ENCODE results near the gene OTC. TPM values are rescaled to one million over a fixed set of nuclear protein-coding genes. Genes with fewer than 3 reads are reported as not detected.

Gene OTC
- total RNA-seq, 1 experiment from 2014 or later = not detected

DNA sequence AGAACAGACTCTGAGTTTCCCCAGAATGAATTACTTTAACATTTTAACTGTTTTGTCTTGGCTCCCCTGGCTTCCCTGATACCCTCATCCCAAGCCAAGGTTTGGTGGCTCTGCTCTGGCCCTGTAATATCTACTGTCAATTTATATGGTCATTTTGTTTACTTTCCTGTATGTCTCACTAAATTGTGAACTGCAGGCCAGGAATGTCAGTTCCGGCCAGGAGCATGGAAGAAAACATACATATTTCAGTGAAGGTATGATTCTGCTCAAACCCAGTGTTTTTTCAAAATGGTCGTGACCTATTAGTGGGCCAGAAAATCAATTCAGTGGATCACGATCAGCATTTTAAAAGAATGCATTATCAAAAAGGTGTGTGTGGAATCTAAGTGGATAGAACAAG, 26.3 kb upstream of the OTC start:
- Histone ChIP-seq H3K36me3 (ENCODE audit: control insufficient read depth in 1 of 2, insufficient read depth in 2 of 2, low read length in 2 of 2) (no peaks in the 10 kb centered on the region), H3K27ac (ENCODE audit: low read depth, low read length) (peak overlapping the region; percentile 69; the same call in 1 of the 2 replicates), H3K9me2 (ENCODE audit: insufficient read depth) (no peaks in the 10 kb centered on the region), H3K9ac (ENCODE audit: low read length) (peak overlapping the region; percentile 65), H3K27me3 (ENCODE audit: insufficient read depth, low read length) (no peaks in the 10 kb centered on the region), H2AFZ (ENCODE audit: low read depth, low read length, poor library complexity, severe bottlenecking) (no peak overlapping the region), H3K9me3 (ENCODE audit: control insufficient read depth in 1 of 2, insufficient read depth in 1 of 2, low read depth in 1 of 2, low read length in 2 of 2) (no peaks in the 10 kb centered on the region), H3K4me1 (ENCODE audit: control insufficient read depth in 1 of 2, insufficient read depth in 2 of 2, low read length in 2 of 2) (peaks cover 0 to 10% of the 10 kb centered on the region in 2 experiments; a peak in 2 of 4 replicates), H3K79me2 (ENCODE audit: insufficient read depth, low read length) (peaks cover 9% of the 10 kb centered on the region; the same call in 1 of the 2 replicates), H3K4me3 (replicated peaks in 1 of 2; ENCODE audit: low read depth in 1 of 2, low read length in 2 of 2) (peak overlapping the region; percentile 60 to 67), H3K4me2 (ENCODE audit: low read length) (peak overlapping the region; percentile 76), H4K20me1 (ENCODE audit: insufficient read depth) (no peaks in the 10 kb centered on the region)
- no peak for TF ChIP-seq JUND (IDR thresholded peaks at IDR 0.05)
- no peak for TF ChIP-seq EGR1 (IDR thresholded peaks at IDR 0.05; ENCODE audit: low read depth)
- TF ChIP-seq, protein P1, sequence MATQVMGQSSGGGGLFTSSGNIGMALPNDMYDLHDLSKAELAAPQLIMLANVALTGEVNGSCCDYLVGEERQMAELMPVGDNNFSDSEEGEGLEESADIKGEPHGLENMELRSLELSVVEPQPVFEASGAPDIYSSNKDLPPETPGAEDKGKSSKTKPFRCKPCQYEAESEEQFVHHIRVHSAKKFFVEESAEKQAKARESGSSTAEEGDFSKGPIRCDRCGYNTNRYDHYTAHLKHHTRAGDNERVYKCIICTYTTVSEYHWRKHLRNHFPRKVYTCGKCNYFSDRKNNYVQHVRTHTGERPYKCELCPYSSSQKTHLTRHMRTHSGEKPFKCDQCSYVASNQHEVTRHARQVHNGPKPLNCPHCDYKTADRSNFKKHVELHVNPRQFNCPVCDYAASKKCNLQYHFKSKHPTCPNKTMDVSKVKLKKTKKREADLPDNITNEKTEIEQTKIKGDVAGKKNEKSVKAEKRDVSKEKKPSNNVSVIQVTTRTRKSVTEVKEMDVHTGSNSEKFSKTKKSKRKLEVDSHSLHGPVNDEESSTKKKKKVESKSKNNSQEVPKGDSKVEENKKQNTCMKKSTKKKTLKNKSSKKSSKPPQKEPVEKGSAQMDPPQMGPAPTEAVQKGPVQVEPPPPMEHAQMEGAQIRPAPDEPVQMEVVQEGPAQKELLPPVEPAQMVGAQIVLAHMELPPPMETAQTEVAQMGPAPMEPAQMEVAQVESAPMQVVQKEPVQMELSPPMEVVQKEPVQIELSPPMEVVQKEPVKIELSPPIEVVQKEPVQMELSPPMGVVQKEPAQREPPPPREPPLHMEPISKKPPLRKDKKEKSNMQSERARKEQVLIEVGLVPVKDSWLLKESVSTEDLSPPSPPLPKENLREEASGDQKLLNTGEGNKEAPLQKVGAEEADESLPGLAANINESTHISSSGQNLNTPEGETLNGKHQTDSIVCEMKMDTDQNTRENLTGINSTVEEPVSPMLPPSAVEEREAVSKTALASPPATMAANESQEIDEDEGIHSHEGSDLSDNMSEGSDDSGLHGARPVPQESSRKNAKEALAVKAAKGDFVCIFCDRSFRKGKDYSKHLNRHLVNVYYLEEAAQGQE (IDR thresholded peaks at IDR 0.05; ENCODE audit: low read depth) = no peak
- no peak for TF ChIP-seq ZNF274 (IDR thresholded peaks at IDR 0.05; ENCODE audit: low read depth, low read length)
- TF ChIP-seq, protein P2, sequence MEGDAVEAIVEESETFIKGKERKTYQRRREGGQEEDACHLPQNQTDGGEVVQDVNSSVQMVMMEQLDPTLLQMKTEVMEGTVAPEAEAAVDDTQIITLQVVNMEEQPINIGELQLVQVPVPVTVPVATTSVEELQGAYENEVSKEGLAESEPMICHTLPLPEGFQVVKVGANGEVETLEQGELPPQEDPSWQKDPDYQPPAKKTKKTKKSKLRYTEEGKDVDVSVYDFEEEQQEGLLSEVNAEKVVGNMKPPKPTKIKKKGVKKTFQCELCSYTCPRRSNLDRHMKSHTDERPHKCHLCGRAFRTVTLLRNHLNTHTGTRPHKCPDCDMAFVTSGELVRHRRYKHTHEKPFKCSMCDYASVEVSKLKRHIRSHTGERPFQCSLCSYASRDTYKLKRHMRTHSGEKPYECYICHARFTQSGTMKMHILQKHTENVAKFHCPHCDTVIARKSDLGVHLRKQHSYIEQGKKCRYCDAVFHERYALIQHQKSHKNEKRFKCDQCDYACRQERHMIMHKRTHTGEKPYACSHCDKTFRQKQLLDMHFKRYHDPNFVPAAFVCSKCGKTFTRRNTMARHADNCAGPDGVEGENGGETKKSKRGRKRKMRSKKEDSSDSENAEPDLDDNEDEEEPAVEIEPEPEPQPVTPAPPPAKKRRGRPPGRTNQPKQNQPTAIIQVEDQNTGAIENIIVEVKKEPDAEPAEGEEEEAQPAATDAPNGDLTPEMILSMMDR (IDR thresholded peaks at IDR 0.05 in 2 of 3, conservative IDR thresholded peaks at IDR 0.05 in 1 of 3; ENCODE audit: borderline replicate concordance in 1 of 3, insufficient read depth in 1 of 3, low read depth in 2 of 3, low read length in 2 of 3) = no peak
- TF ChIP-seq EZH2 (IDR thresholded peaks at IDR 0.05) = no peak
- no peak for TF ChIP-seq ELF1 (IDR thresholded peaks at IDR 0.05; ENCODE audit: borderline replicate concordance, low read depth)
- no peak for TF ChIP-seq RAD21 (IDR thresholded peaks at IDR 0.05; ENCODE audit: low read depth)
- TF ChIP-seq TCF7L2 (IDR thresholded peaks at IDR 0.05; ENCODE audit: borderline replicate concordance, extremely low read depth, insufficient read depth, insufficient read length) = no peak
- no peak for TF ChIP-seq SIN3A (IDR thresholded peaks at IDR 0.05; ENCODE audit: low read depth)
- RAD21 ChIA-PET (ENCODE audit: low non-redundant PET in 1 of 2, low total read pairs in 2 of 2, uncharacterized antibody in 2 of 2, unreplicated experiment in 2 of 2) = no interaction called here
- ATAC-seq (no peak), DNase-seq (ENCODE audit: low read depth, low spot score) (no peak)
- POLR2A ChIA-PET = interaction anchor here (1.3 kb wide), 1 partner anchor 12 kb away, joined by 3 read pairs; no protein-coding TSS in a partner anchor
- intact Hi-C loops (cut with micrococcal nuclease) = no loop called here
- BruUV-seq (replicated peaks) = no TSS peak
- CTCF ChIA-PET = no interaction called here

Data from HCT116 (cell line).